C4-2B (cell line): Measurements from ENCODE around the gene FLYWCH1.

Experiments
- ZFX ChIP-seq: fragments of 450-650 bp; IDR thresholded peaks from 2 replicates; pipeline ENCODE4 v1.6.1; 2017
- TF ChIP-seq, protein P1 (sequence below): fragments of 450-650 bp; conservative IDR thresholded peaks from 2 replicates; pipeline ENCODE4 v1.5.1; 2017; ENCODE audit warnings: mild to moderate bottlenecking

DNA sequence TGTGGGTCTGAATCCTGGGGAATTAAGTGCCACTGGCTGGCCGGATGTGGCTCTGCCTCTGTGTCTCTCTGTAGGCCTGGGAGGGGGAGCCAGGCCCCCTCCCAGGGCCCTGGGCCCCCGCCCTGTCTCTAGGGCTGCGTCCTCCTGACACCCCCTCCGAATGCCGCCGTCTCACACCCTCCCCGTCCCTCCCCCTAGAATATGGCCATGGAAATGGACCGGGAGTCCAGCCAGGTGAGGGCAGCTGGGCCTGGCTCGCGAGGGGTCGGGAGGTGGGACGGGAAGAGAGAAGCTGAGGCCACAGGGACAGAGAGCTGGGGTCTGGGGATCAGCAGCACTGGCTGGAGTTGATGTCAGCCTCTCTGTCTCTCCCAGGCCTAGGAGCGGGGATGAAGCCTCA is 84.6 kb downstream of the FLYWCH1 start:
- TF ChIP-seq, protein P1, sequence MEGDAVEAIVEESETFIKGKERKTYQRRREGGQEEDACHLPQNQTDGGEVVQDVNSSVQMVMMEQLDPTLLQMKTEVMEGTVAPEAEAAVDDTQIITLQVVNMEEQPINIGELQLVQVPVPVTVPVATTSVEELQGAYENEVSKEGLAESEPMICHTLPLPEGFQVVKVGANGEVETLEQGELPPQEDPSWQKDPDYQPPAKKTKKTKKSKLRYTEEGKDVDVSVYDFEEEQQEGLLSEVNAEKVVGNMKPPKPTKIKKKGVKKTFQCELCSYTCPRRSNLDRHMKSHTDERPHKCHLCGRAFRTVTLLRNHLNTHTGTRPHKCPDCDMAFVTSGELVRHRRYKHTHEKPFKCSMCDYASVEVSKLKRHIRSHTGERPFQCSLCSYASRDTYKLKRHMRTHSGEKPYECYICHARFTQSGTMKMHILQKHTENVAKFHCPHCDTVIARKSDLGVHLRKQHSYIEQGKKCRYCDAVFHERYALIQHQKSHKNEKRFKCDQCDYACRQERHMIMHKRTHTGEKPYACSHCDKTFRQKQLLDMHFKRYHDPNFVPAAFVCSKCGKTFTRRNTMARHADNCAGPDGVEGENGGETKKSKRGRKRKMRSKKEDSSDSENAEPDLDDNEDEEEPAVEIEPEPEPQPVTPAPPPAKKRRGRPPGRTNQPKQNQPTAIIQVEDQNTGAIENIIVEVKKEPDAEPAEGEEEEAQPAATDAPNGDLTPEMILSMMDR: no peak
- TF ChIP-seq ZFX: no peak
